Adrenal gland (tissue), 5 donors: ENCODE measurements around the gene EPN3.

Source experiments
- CTCF ChIP-seq, 6 experiments: fragments of 450-650 bp in 4 of 6; fragments of 200-600 bp in 2 of 6; sonication (generic) in 1 of 6; IDR thresholded peaks; 1 replicate in 5 of 6; 2 replicates in 1 of 6; pipeline versions ENCODE4 v1.5.1 to v1.8.0; 2016 to 2021; ENCODE audit warnings: antibody characterized with exemption in 6 of 6, mild to moderate bottlenecking in 2 of 6, moderate library complexity in 1 of 6
- POLR2A ChIP-seq, 2 donors: fragments of 450-650 bp; IDR thresholded peaks; one replicate each; pipeline ENCODE4 v1.6.1; 2017; ENCODE audit warnings: antibody characterized with exemption in 2 of 2, mild to moderate bottlenecking in 2 of 2, moderate library complexity in 1 of 2
- donor health status: DM: no; HTN: no; CAD: no.

- TF ChIP-seq CTCF (IDR thresholded peaks at IDR 0.05) (no peak), POLR2A (IDR thresholded peaks at IDR 0.05) (no peak)
Measured at GRCh38 chr17:50517011-50517410, 15.5 kb upstream of the EPN3 start.
